ENCODE measurements around the gene IL36A.

IL36A gene

GRCh38 chr2:113007250-113007649, 2.0 kb downstream of the IL36A start:
- no peak for DNase-seq (ENCODE audit: low read depth)

GRCh38 chr2:113009622-113010021, 4.4 kb downstream of the IL36A start:
- DNase-seq (ENCODE audit: low read depth): no peak

- DNase-seq (ENCODE audit: low read depth): no peak
Observed at GRCh38 chr2:113010088-113010487, 4.8 kb downstream of the IL36A start.

GRCh38 chr2:113011108-113011507, 5.8 kb downstream of the IL36A start:
- no peak for DNase-seq (ENCODE audit: low read depth)

GRCh38 chr2:113012436-113013335, 7.4 kb downstream of the IL36A start:
- DNase-seq (ENCODE audit: low read depth): no peak

GRCh38 chr2:113013336-113013661, 8.0 kb downstream of the IL36A start:
- no peak for DNase-seq (ENCODE audit: low read depth)

- no peak for DNase-seq (ENCODE audit: low read depth)
Observed at GRCh38 chr2:113014067-113014466, 8.8 kb downstream of the IL36A start.

- DNase-seq (ENCODE audit: low read depth): no peak
Observed at GRCh38 chr2:113015042-113015441, 9.8 kb downstream of the IL36A start.

GRCh38 chr2:113015655-113016054, 10.4 kb downstream of the IL36A start:
- DNase-seq (ENCODE audit: low read depth): no peak

- no peak for DNase-seq (ENCODE audit: low read depth)
Observed at GRCh38 chr2:113018509-113018908, 13.2 kb downstream of the IL36A start.

GRCh38 chr2:113021312-113021711, 16.1 kb downstream of the IL36A start:
- no peak for DNase-seq (ENCODE audit: low read depth)

- no peak for DNase-seq (ENCODE audit: low read depth)
Observed at GRCh38 chr2:113024764-113025163, 19.5 kb downstream of the IL36A start.

- DNase-seq (ENCODE audit: low read depth): no peak
Observed at GRCh38 chr2:113025737-113026136, 20.5 kb downstream of the IL36A start.

GRCh38 chr2:113027691-113028090, 22.4 kb downstream of the IL36A start:
- no peak for DNase-seq (ENCODE audit: low read depth)

GRCh38 chr2:113028112-113028511, 22.9 kb downstream of the IL36A start:
- DNase-seq (ENCODE audit: low read depth): no peak

- DNase-seq (ENCODE audit: low read depth): no peak
Observed at GRCh38 chr2:113032737-113033136, 27.5 kb downstream of the IL36A start.

GRCh38 chr2:113034016-113034415, 28.8 kb downstream of the IL36A start:
- no peak for DNase-seq (ENCODE audit: low read depth)

GRCh38 chr2:113036763-113037162, 31.5 kb downstream of the IL36A start:
- DNase-seq (ENCODE audit: low read depth): no peak

GRCh38 chr2:113038291-113038690, 33.0 kb downstream of the IL36A start:
- no peak for DNase-seq (ENCODE audit: low read depth)

GRCh38 chr2:113039158-113039557, 33.9 kb downstream of the IL36A start:
- no peak for DNase-seq (ENCODE audit: low read depth)

- no peak for DNase-seq (ENCODE audit: low read depth)
Observed at GRCh38 chr2:113039719-113040118, 34.5 kb downstream of the IL36A start.

GRCh38 chr2:113041871-113042270, 36.6 kb downstream of the IL36A start:
- DNase-seq (ENCODE audit: low read depth): no peak

GRCh38 chr2:113046465-113046864, 41.2 kb downstream of the IL36A start:
- DNase-seq (ENCODE audit: low read depth): no peak
